Stimulated activated CD8-positive, alpha-beta memory T cell treated with anti-CD3 and anti-CD28 coated beads, Interleukin-15, amount 100 ng/mL, for 24 hours (primary cell): ENCODE measurements around the gene CBLIF.
"Not testable (repeated sequence)": the region's sequence is repeated elsewhere in the genome, so short reads cannot be mapped to it uniquely, and the experiment has no call there.

ENCODE experiments used
- DNase-seq: peaks from one replicate; pipeline ENCODE4 v3.0.0-alpha.2; 2020; ENCODE audit warnings: low read depth

The CBLIF gene

DNA sequence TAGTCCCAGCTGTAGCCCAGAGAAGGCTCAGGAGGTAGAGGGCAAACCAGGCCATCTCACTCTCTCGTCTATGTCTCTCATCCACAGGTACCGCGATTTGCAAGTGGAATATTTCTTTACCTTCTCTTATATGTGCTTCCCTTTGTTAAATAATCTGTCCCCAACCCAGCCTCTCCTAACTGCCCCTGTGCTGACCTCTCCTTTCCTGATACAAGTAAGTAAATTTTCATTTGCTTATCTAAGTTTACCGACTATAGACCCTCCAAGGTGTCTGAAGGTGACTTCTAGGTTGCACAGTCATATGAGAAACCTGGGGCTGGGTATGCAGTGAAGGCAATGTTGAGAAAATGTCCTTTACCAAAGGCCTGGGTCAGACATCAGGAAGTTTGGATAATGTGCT, at the start of gene CBLIF:
CBLIF (minus strand) TSS at position 101 of the 400 bp plus-strand sequence; CDS start at position 55, 46 bp downstream.
- no peak for DNase-seq

DNA sequence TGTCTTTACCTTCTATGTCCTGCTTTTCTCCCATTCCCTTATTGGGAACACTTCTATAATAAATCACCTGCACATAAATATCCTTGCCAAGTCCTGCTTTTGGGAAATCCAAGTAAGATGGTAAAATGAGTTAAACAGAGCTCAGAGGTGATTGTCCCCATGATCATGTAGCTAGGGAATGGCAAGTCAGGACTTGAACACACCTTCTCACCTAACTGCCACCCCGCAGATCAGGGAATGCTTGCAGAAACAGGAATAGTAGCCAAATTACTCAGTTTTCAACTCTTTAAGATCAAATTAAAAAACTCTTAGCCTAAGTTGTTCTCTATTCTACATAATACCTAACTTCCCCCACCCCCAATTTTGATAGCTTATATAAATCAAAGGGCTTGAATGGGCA, 49.3 kb upstream of the CBLIF start:
- no peak for DNase-seq

DNA sequence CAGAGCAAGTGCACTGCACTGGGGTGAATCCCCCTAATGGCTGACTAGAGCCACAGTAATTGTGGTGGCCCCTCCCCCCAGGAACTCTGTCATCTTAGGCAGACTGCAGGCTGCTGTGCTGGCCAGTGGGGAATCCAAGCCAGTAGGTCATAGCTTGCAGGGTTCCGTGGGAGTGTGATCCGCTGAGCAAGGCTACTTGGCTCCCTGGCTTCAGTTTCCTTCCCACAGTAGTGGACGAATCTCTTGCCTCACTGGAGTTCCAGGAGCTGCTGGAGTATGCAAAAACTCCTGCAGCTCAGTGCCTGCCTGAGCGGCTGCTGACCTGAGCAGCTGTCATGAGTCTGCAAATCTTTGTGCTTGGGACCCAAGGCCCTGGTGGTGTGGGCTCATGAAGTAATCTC, 46.5 kb upstream of the CBLIF start:
- DNase-seq: no peak

DNA sequence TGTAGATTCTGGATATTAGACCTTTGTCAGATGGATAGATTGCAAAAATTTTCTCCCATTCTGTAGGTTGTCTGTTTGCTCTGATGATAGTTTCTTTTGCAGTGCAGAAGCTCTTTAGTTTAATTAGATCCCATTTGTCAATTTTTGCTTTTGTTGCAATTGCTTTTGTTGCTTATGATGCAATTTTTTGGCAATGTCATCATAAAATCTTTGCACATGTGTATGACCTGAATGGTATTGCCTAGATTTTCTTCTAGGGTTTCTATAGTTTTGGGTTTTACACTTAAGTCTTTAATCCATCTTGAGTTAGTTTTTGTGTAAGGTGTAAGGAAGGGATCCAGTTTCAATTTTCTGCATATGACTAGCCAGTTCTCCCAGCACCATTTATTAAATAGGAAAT, 41.9 kb upstream of the CBLIF start:
- DNase-seq: not testable (repeated sequence)

DNA sequence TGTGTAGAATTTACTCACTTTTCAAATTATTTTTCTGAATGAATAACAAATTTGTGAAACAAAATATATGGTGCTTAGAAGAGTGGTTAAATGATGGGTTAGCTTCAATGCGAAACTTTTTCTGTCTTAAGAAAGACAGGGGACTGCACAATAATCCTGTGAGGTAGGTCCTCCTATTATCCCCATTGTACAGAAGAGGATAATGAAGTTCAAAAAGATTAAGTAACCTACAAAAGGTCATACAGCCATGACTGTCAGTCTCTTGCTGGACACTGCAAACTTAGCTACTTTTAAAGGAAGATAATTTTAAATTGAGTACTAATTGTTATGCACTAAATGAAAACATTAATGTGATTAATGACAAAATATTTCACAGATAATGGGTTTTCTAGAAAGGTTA, 38.3 kb upstream of the CBLIF start:
- DNase-seq: no peak

DNA sequence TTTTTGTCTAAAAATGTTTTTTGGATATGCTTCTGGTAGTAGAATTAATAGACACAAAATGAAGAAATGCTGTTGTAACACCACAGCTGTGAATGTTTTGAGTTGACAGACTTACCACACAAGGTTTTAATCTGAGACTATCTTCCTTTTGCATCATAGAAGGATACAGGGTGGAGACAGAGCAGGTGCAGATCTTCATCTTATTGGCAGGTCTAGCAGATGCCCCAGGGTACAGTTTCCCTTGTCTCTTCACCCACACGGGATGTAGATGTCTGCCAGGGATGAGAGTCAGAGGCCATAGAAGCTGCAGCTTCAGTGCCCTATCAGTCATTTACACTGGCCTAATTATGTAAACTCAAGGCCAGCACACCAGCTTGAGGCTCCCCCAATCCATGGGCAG, 34.3 kb upstream of the CBLIF start:
- no peak for DNase-seq

DNA sequence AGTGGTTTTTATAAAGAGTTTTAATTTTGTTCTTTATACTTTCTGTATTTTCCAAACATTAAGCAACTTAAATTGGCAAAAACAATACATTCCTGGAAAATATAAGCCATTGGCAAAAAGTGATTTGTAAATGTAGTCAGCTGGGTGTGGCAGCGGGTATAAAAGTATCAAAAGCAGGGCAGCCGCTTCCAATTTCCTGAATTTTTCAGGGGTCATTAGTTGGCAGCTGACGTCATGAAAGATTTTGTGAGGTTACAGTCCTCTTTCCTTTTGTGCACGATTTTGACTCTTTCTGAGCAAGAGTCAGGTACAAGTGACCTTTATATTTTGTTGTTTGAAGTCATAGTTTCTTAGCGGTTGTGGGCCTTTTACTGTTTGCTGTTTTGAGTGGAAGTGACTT, 33.3 kb upstream of the CBLIF start, which contains the start of gene OOSP3:
OOSP3 (plus strand) TSS at position 208 of the 400 bp plus-strand sequence; CDS start at position 235, 27 bp downstream.
- no peak for DNase-seq

DNA sequence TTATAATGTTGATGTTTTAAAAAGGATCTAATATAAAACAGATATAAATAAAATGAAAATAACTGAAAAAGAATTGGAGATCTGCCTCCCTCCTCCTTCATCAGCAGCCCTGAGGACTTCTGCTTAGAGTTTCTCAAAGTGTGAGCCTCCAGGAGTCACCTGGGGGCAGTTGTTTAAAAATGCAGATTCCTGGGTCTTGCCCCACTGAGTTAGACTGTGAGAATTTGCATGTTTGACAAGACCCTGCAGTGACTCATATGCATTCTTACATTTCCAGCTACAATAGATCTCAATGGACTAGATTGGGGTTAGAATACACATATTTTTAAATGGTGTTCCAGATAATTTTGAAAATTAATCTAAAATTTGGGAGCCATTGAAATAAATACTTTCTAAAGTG, 32.5 kb upstream of the CBLIF start:
- no peak for DNase-seq

DNA sequence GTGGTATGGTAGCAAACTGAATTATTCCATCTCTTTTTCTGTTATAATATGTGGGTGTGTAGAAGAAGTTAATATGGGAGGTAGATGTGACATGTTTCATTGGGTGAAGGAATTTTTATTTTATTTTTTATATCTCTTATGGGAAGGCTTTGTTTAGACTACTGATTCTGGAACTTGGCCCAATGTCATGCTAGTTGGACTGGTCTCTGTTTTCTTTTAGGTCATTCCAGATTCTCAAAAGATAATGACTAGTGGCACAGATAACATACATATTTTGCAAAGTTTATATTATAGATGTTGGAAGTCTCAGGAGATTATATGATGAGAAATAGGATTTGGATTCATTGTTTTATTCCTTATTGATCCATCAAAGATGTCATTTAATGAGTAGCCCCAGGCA, 32.0 kb upstream of the CBLIF start:
- no peak for DNase-seq

DNA sequence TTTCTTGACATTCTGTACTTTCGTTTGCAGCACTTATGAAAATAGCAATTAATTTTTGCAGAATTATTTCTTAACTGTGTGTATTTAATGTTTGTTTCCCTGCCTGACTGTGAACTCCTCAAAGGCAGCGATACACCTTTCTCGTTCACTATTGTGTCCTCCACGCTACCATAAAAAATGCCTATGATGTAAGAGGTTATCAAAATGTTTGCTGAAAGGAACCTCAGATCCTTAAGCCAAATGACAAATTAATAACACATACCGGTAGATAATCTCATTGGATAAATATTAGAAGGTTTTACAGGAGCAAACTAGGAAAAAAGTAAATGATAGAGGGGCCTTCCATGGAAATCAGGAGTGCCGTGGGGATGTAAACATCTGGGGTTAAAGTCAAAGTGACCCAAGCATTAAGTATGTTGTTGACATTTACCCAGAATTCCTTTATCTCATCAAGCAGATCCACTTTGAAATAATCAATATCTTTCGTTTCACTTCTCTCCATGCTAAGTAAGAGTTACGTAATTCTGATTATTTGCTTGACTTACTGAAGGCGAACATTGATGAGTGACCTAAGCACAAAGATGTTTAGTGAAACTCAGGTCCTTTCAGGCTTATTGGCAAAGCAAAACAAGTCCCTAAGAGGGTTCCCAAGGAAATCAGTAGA, 30.7 kb upstream of the CBLIF start:
- DNase-seq: no peak

DNA sequence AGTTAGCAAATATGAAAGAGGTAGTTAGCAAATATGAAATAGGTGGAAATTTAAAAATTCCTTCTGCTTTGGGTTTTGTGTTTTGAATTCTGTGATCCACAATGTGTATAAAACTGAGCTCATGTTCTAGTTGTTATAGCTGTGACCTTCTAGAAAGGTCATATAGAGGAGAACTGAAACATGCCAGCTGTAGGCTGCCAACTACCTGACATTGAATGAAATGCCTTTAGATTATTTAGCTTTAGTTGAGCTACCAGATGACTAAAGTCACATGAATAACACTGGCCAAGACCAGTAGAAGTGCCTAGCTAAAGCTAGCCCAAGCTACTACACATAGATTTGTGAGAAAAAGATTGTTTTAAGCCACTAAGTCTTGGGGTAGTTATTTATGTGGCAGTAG, 26.8 kb upstream of the CBLIF start:
- no peak for DNase-seq

DNA sequence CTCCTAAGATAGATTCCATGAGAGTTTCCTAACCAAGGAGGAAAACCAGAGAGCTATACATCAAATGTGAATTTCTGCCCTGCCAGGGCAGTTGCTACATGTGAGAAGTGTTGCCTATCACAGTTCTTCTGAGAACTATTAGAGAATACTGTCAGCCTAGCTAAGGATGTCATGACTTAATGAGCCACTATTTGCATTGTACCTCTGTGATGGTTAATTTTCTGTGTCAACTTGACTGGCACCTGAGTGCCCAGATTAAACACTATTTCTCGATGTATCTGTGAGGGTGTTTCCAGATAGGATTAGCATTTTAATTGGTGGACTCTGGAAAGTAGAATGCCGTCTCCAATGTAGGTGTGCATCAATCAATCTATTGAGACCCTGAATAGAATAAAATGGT, 22.6 kb upstream of the CBLIF start:
- DNase-seq: no peak

DNA sequence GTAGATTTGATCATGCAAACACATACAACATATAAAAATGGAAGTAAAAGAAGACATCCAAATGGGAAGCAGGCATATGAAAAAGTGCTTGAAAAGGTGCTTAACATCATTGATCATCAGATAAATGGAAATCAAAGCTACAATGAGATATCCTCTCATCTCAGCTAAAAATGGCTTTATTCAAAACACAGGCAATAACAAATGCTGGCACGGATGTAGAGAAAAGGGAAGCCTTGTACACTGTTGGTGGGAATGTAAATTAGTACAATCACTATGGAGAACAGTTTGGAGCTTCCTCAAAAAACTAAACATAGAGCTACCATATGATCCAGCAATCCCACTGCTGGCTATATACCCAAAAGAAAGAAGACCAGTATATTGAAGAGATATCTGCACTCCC, 21.5 kb upstream of the CBLIF start:
- no peak for DNase-seq

DNA sequence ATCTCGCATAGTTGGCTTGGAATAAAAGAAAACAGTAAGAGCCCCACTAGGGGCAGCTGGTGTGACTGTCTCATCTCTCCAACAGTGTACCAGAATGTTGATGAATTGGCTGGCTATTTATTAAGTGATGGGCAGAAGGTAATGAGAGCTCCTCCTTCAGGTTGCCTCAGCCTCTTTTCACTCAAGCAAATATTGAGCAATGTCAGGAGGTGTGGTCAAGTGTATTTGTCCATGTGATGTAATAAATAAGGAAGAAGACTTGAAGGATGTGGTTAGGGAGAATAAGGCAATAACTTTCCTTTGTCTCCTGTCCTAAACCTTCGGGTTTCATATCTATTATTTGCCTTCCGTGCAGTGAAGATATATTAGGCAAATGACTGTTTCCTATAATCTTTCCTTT, 21.1 kb upstream of the CBLIF start, which contains the start of gene TCN1:
TCN1 (minus strand) TSS at position 91 of the 400 bp plus-strand sequence; CDS start at position 74, 17 bp downstream.
- no peak for DNase-seq

DNA sequence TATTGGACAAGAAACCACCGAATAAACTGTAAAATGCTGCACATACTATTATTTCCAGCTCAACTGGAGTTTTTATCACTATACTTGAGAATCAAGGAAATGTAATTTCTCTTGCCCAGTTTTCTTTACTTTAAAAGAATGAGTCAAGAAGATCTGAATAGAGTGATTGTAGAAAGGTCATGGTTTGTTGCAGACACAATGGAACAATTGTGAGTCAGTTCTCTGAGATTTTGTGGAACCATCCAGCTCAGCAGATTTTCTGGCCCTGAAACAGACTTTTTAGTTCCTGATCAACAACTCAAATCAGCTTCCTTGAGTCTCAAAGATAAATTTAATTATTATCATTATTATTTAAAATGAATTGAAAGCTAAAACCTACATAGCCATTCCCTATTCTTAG, 19.7 kb upstream of the CBLIF start:
- no peak for DNase-seq

DNA sequence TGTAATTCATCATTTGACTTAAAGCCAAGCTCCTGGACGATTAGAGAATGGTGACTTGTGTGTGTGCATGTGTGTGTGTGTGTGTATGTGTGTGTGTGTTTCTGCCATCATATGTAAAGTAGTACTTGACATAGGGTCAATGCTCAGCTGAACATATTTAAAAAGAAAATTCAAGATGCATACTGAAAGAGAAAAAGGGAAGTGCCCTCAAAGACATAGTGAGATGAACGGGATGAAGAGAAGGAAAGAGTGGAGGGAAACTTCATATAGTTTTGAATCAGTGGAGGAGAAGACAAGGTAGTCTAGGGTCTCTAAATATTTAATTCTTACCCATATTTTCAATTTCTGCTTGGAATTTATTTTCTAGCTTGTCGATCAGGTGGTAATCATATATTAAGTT, 17.0 kb upstream of the CBLIF start:
- no peak for DNase-seq

DNA sequence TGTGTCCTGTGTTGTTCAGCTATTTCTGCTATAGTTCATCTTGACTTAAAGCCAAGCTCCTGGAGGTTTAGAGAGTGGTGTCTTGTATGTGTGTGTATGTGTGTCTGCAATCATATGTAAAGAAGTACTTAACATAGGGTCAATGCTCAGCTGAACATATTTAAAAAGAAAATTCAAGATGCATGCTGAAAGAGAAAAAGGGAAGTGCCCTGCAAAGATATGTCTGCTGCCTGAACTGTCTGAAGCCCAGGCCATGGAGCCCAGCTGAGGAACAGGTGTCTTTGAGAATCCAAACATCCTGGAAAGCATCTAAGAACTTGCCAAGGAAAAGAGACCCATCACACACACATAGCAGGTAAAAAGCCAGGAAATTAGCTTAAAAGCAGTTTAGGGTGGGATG, 14.4 kb upstream of the CBLIF start:
- DNase-seq: no peak

DNA sequence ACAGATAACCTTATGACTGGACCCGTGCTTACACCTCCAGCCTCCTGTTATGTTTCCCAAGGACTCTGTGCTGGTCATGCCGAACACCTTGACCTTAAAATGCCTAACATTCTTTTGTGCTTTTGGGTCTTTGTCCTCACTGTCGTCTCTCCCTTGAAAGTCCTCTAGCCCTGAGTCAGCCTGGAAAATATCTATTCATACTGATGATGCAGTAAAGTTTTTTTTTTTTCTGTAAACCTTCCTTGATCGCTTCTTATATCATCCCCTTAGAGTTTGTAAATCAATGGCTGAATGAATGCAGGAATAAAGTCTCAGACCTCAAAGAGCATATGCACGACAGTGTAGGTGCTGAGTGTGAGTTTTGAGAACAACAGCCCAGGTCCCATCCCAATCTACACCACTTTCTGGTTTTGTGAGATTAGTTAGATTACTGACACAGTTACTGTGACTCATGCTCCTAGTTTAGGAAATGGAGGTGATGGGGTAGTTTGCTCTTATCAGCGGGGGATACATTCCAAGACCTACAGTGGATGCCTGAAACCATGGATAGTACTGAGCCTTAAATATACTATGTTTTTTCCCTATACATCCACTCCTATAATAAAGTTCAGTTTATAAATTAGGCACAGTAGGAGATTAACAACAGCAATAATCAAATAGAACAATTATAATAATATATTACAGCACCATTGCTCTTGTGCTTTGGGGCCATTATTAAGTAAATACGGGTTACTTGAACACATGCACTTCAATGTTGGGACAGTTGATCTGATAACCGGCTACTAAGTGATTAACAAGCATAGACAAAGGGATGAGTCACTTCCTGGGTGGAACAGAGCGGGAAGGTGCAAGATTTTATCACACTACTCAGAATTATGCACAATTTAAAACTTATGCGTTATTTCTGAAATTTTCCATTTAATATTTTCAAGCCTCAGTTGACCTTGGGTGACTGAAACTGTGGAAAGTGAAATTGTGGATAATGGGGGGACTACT, 12.4 kb upstream of the CBLIF start:
- no peak for DNase-seq

DNA sequence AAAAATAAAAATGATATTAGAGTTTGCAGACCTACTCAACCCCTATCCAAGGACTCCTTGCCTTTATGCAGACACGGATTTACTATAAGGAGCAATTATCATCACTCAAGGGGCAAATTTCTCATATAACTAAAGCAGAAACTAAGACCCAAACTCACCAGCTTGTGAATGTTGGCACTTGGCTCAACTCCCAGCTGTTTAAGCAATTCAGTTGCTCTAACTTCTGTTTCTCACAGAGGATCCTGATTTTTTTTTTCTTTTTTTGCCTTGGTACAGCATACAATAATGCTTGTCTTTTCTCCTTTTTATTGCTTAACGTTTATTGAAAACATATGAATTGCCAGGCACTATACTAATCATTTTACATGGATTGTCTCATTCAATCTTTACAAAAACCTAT, 9.6 kb upstream of the CBLIF start:
- no peak for DNase-seq

DNA sequence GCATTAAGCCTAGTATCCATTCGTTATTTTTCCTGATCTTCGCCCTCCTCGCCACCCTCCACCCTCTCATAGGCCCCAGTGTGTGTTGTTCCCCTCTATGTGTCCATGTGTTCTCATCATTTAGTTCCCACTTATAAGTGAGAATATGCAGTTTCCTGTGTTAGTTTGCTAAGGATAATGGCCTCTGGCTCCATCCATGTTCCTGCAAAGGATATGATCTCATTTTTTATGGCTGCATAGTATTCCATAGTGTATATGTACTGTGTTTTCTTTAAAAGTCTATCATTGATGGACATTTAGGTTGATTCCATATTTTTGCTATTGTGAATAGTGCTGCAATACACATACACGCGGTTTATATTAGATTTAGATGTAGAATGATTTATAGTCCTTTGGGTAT, 6.1 kb upstream of the CBLIF start:
- DNase-seq: not testable (repeated sequence)

DNA sequence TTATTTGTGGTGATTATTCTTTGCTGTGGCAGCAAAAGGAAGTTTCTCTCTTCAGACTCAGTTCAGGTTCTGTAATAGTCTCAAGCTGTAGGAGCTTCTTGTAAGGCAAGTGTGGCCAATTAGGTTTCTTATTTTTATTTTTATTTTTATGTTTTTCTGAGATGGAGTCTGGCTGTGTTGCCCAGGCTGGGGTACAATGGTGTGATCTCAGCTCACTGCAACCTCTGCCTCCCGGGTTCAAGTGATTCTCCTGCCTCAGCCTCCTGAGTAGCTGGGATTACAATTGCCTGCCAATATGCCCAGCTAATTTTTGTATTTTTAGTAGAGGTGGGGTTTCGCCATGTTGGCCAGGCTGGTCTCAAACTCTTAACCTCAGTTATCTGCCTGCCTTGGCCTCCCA, 4.3 kb upstream of the CBLIF start:
- DNase-seq: not testable (repeated sequence)

DNA sequence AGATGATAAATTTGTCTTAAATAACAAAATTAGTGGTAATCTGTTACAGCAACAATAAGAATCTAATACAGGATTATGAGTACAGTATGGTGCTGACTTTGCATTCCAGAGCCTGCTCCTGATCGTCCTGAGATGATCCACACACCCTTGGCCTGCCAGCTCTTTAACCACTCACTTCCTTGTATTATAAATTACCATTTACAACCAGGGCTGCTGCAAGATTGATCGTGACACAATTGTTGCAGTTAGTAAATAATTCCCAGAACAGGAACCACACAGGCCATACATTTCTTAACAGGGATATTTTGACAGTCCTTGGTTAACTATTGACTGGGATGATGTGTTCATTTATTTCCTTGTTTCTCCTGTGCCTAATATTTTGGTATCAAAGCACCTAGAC, 3.8 kb upstream of the CBLIF start:
- DNase-seq: no peak

DNA sequence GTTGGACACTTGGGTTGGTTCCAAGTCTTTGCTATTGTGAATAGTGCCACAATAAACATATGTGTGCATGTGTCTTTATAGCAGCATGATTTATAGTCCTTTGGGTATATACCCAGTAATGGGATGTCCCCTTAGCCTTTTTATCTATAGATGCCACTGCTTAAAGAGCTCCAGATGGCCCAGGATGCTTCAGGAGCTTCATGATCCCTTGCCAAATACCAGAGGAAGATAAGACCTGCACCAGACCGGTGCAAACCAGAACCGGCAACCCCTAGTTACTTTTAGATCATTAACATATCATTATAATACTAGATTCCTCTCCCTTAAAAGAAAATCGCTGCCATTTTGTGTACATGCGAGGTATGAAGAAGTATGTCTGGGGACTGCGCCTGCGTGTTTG, 3.1 kb upstream of the CBLIF start:
- DNase-seq: not testable (repeated sequence)
